Neuron (in vitro differentiated cells): ENCODE results near the gene CD99.
"Not testable (repeated sequence)": the region's sequence is repeated elsewhere in the genome, so short reads cannot be mapped to it uniquely, and the experiment has no call there.

Source experiments
- H2AFZ ChIP-seq: one replicate; pipeline ENCODE4 v1.6.1; 2013; ENCODE audit warnings: low read depth, mild to moderate bottlenecking, inconsistent platforms, low read length, moderate library complexity
- H3K27me3 ChIP-seq: one replicate; pipeline ENCODE4 v1.6.1; 2013; ENCODE audit warnings: low read length; ENCODE audit not compliant: insufficient read depth
- H3K36me3 ChIP-seq: one replicate; pipeline ENCODE4 v1.6.1; 2013; ENCODE audit warnings: low read length; ENCODE audit not compliant: insufficient read depth
- H3K4me1 ChIP-seq: one replicate; pipeline ENCODE4 v1.6.1; 2013; ENCODE audit warnings: low read length; ENCODE audit not compliant: insufficient read depth
- H3K4me3 ChIP-seq: 2 replicates; pipeline ENCODE4 v1.5.1; 2013; ENCODE audit warnings: mild to moderate bottlenecking, low read length, moderate library complexity
- H3K9me3 ChIP-seq: one replicate; pipeline ENCODE4 v1.6.1; 2013; ENCODE audit warnings: low read length

The CD99 gene

GRCh38 chrX:2732649-2733048, 41.6 kb downstream of the CD99 start:
- peaks cover 20% of the 10 kb centered on the region for H3K9me3 ChIP-seq
- peaks cover 39% of the 10 kb centered on the region for H3K36me3 ChIP-seq

GRCh38 chrX:2733286-2733685, 42.2 kb downstream of the CD99 start:
- H3K4me1 ChIP-seq, result no peaks in the 10 kb centered on the region
- H3K27me3 ChIP-seq, result no peaks in the 10 kb centered on the region
- H2AFZ ChIP-seq, result no peak overlapping the region
- peaks cover 37% of the 10 kb centered on the region for H3K36me3 ChIP-seq
- no peak overlapping the region for H3K4me3 ChIP-seq
- peaks cover 16% of the 10 kb centered on the region for H3K9me3 ChIP-seq

More at GRCh38 chrX:2732649-2733048, 41.6 kb downstream of the CD99 start:
- no peaks in the 10 kb centered on the region for H3K4me1 ChIP-seq
- H3K4me3 ChIP-seq, result no peak overlapping the region
- no peaks in the 10 kb centered on the region for H3K27me3 ChIP-seq
- no peak overlapping the region for H2AFZ ChIP-seq

GRCh38 chrX:2735270-2735669, 44.2 kb downstream of the CD99 start:
- Histone ChIP-seq H2AFZ (no peak overlapping the region), H3K4me3 (no peak overlapping the region), H3K9me3 (peaks cover 13% of the 10 kb centered on the region), H3K27me3 (no peaks in the 10 kb centered on the region), H3K36me3 (peaks cover 31% of the 10 kb centered on the region), H3K4me1 (no peaks in the 10 kb centered on the region)

GRCh38 chrX:2740672-2741071, 49.6 kb downstream of the CD99 start:
- no peaks in the 10 kb centered on the region for H3K9me3 ChIP-seq
- peaks cover 36% of the 10 kb centered on the region for H3K36me3 ChIP-seq
- H3K4me1 ChIP-seq, result no peaks in the 10 kb centered on the region
- H3K27me3 ChIP-seq, result no peaks in the 10 kb centered on the region
- no peak overlapping the region for H2AFZ ChIP-seq
- H3K4me3 ChIP-seq, result no peak overlapping the region

- Histone ChIP-seq H3K4me1 (no peaks in the 10 kb centered on the region), H3K9me3 (no peaks in the 10 kb centered on the region), H3K4me3 (no peak overlapping the region), H3K36me3 (peaks cover 36% of the 10 kb centered on the region), H2AFZ (no peak overlapping the region), H3K27me3 (no peaks in the 10 kb centered on the region)
Measured at GRCh38 chrX:2741386-2741785, 50.3 kb downstream of the CD99 start.

GRCh38 chrX:2746250-2746649, 55.2 kb downstream of the CD99 start:
- H3K36me3 ChIP-seq, result peaks cover 14% of the 10 kb centered on the region
- H3K27me3 ChIP-seq, H2AFZ ChIP-seq, H3K4me3 ChIP-seq, H3K9me3 ChIP-seq, H3K4me1 ChIP-seq: not testable (repeated sequence)

GRCh38 chrX:2748171-2748814, 57.2 kb downstream of the CD99 start:
- Histone ChIP-seq H3K4me3 (no peak overlapping the region), H2AFZ (no peak overlapping the region), H3K27me3 (no peaks in the 10 kb centered on the region), H3K9me3 (no peaks in the 10 kb centered on the region), H3K36me3 (peaks cover 1% of the 10 kb centered on the region), H3K4me1 (no peaks in the 10 kb centered on the region)

GRCh38 chrX:2748815-2749188, 57.7 kb downstream of the CD99 start:
- H3K27me3 ChIP-seq, result no peaks in the 10 kb centered on the region
- H2AFZ ChIP-seq, result no peak overlapping the region
- no peaks in the 10 kb centered on the region for H3K9me3 ChIP-seq

GRCh38 chrX:2751291-2751690, 60.2 kb downstream of the CD99 start:
- H3K9me3 ChIP-seq, result no peaks in the 10 kb centered on the region
- H3K27me3 ChIP-seq, result no peaks in the 10 kb centered on the region
- H3K36me3 ChIP-seq, result no peaks in the 10 kb centered on the region
- H3K4me1 ChIP-seq, result no peaks in the 10 kb centered on the region
- no peak overlapping the region for H3K4me3 ChIP-seq
- no peak overlapping the region for H2AFZ ChIP-seq

More at GRCh38 chrX:2748815-2749188, 57.7 kb downstream of the CD99 start:
- no peaks in the 10 kb centered on the region for H3K4me1 ChIP-seq
- no peaks in the 10 kb centered on the region for H3K36me3 ChIP-seq
- H3K4me3 ChIP-seq, result no peak overlapping the region

- not testable (repeated sequence) for H3K27me3 ChIP-seq, H3K36me3 ChIP-seq, H3K4me1 ChIP-seq, H2AFZ ChIP-seq, H3K4me3 ChIP-seq, H3K9me3 ChIP-seq
Measured at GRCh38 chrX:2751874-2752300, 60.8 kb downstream of the CD99 start, which contains the start of gene XG. TSS of gene XG (plus strand) at chrX:2752040. CDS start at chrX:2752275, 235 bp downstream.

- H3K9me3 ChIP-seq, H3K36me3 ChIP-seq, H3K4me1 ChIP-seq, H2AFZ ChIP-seq, H3K4me3 ChIP-seq, H3K27me3 ChIP-seq: not testable (repeated sequence)
Measured at GRCh38 chrX:2752441-2752840, 61.3 kb downstream of the CD99 start.

- H3K9me3 ChIP-seq, H3K36me3 ChIP-seq, H3K4me3 ChIP-seq, H3K27me3 ChIP-seq, H3K4me1 ChIP-seq, H2AFZ ChIP-seq: not testable (repeated sequence)
Measured at GRCh38 chrX:2755163-2755715, 64.1 kb downstream of the CD99 start.

GRCh38 chrX:2756548-2756947, 65.5 kb downstream of the CD99 start:
- H2AFZ ChIP-seq, result no peak overlapping the region
- H3K36me3 ChIP-seq, result no peaks in the 10 kb centered on the region
- no peaks in the 10 kb centered on the region for H3K27me3 ChIP-seq
- H3K9me3 ChIP-seq, result peaks cover 2% of the 10 kb centered on the region
- H3K4me3 ChIP-seq, result no peak overlapping the region
- no peaks in the 10 kb centered on the region for H3K4me1 ChIP-seq

GRCh38 chrX:2761246-2761645, 70.2 kb downstream of the CD99 start:
- no peaks in the 10 kb centered on the region for H3K36me3 ChIP-seq
- H3K4me3 ChIP-seq, result no peak overlapping the region
- H3K9me3 ChIP-seq, result peaks cover 2% of the 10 kb centered on the region
- H3K27me3 ChIP-seq, result no peaks in the 10 kb centered on the region
- H2AFZ ChIP-seq, result no peak overlapping the region
- H3K4me1 ChIP-seq, result no peaks in the 10 kb centered on the region
